Spinal cord (tissue), 10 donors: Measurements from ENCODE around the gene ABHD13. TPM values are rescaled to one million over a fixed set of nuclear protein-coding genes. Genes with fewer than 3 reads are reported as not detected.

Experiments used
- DNase-seq, 6 donors: peaks; one replicate each; pipeline versions ENCODE4 v3.0.0 to v3.0.0-alpha.2; 2013 to 2015; ENCODE audit warnings: low spot score in 6 of 6, low read depth in 4 of 6
- H3K27ac ChIP-seq: one replicate; pipeline ENCODE4 v1.5.1; 2013; ENCODE audit warnings: low read depth, low read length, control low read depth
- H3K27me3 ChIP-seq: one replicate; pipeline ENCODE4 v1.6.1; 2013; ENCODE audit warnings: low read length; ENCODE audit not compliant: control insufficient read depth, insufficient read depth
- H3K36me3 ChIP-seq: one replicate; pipeline ENCODE4 v1.6.1; 2013; ENCODE audit warnings: low read length; ENCODE audit not compliant: control insufficient read depth, insufficient read depth
- H3K4me1 ChIP-seq: one replicate; pipeline ENCODE4 v1.6.1; 2013; ENCODE audit warnings: low read length; ENCODE audit not compliant: control insufficient read depth, insufficient read depth
- H3K4me3 ChIP-seq: one replicate; pipeline ENCODE4 v1.5.1; 2013; ENCODE audit warnings: low read depth, low read length, control low read depth
- H3K9me3 ChIP-seq: one replicate; pipeline ENCODE4 v1.6.1; 2013; ENCODE audit warnings: low read length; ENCODE audit not compliant: control insufficient read depth, insufficient read depth
- whole genome bisulfite sequencing: methylation state at CpG from one replicate; pipeline ENCODE4 v1.1.5; 2013; ENCODE audit warnings: missing lambda C conversion rate; ENCODE audit not compliant: insufficient coverage; 5-methylcytosine and 5-hydroxymethylcytosine counted together
- polyA plus RNA-seq, 2 donors: library from polyadenylated mRNA; unstranded; fragments of 120-200 nt; gene quantifications; one replicate each; pipeline ENCODE4 v1.2.1, GENCODE V29; 2013; ENCODE audit not compliant: insufficient read length in 2 of 2
- total RNA-seq, 2 donors: library from RNA; depleted of rRNA in 1 of 2; stranded (reverse); fragments of 120-200 nt in 1 of 2; fragments of >200 nt in 1 of 2; gene quantifications; one replicate each; pipeline versions ENCODE4 v1.2.3 to v1.2.4, GENCODE V29; 2013 to 2014
- donor health status: healthy.

The ABHD13 gene
- total and polyA plus RNA-seq, 4 donors = 8.2 to 15.0 (median 10.0) TPM

DNA sequence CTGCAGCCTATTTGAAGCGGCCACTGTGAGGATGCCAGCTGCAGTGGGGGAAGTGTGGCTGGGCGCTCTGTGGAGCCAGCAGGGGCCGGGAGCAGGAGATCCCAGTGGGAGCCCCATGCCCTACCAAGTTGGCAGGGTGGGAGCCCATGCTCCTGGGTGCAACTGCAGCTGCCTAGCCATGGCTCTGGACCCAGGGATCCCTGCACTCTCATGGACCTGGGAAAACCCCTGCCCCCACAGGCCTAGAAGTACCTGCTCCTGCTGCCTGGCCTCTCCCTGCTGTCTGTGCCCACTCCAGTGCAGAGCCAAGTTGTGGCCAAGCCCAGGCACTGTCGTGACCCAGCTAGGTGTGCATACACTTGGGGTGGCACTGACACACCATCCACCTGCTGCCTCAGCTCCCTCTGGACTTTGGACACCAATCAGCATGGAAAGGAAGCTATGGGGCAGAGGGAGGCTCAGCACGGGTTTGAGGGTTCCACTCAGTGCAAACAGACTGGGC is 23.7 kb upstream of the ABHD13 start:
- Histone ChIP-seq H3K27ac (no peak overlapping the region), H3K36me3 (no peaks in the 10 kb centered on the region), H3K27me3 (no peaks in the 10 kb centered on the region), H3K4me1 (no peaks in the 10 kb centered on the region), H3K9me3 (no peaks in the 10 kb centered on the region), H3K4me3 (no peak overlapping the region)
- no peak for DNase-seq
- 77% methylated on average over 5 of the region's 5 CpGs for WGBS

DNA sequence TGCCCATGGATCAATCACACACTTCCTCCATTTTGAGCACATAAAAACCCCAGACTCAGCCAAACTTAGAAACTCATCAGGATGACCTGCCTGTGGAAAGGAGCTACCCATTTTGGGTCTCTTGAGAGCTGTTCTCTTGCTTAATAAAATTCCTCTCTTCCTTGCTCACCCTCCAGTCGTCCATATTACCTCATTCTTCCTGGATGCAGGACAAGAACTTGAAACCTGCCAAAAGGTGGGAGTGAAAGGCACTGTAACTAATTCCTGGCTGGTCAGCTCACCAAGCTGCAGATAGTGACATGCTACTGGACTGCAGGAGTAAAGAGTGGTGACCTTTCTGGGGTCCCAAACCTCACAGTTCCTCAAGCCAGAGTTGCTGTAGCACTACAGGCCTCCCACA is 23.0 kb upstream of the ABHD13 start:
- Histone ChIP-seq H3K4me3 (no peak overlapping the region), H3K27me3 (no peaks in the 10 kb centered on the region), H3K9me3 (no peaks in the 10 kb centered on the region), H3K4me1 (no peaks in the 10 kb centered on the region), H3K36me3 (no peaks in the 10 kb centered on the region), H3K27ac (no peak overlapping the region)
- DNase-seq = no peak
- WGBS = no CpG with 5 or more reads among the region's 1 CpG

DNA sequence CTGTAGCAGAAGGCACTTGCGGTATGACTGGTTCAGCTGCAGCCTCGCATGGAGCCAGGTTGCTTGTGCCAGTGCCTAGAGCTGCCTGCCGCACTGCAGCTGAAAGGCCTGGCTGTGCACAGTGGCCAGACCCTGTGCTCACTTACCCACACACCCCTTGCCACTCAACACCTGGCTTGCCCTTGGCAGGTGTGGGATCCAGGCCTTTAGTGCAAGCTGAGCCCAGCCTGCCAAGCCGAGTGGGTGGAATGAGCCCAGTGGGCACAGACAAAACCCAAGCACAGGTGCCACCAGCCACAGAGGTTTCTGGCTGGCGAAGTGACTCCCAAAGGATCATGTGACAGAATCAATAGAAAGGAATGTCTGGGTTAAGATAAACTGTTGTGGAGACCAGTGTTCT is 22.3 kb upstream of the ABHD13 start:
- H3K4me1 ChIP-seq = no peaks in the 10 kb centered on the region
- no peaks in the 10 kb centered on the region for H3K27me3 ChIP-seq
- DNase-seq = no peak
- no peaks in the 10 kb centered on the region for H3K9me3 ChIP-seq
- H3K36me3 ChIP-seq = no peaks in the 10 kb centered on the region
- 91% methylated on average over 5 of the region's 5 CpGs for WGBS
- H3K27ac ChIP-seq = no peak overlapping the region
- H3K4me3 ChIP-seq = no peak overlapping the region

DNA sequence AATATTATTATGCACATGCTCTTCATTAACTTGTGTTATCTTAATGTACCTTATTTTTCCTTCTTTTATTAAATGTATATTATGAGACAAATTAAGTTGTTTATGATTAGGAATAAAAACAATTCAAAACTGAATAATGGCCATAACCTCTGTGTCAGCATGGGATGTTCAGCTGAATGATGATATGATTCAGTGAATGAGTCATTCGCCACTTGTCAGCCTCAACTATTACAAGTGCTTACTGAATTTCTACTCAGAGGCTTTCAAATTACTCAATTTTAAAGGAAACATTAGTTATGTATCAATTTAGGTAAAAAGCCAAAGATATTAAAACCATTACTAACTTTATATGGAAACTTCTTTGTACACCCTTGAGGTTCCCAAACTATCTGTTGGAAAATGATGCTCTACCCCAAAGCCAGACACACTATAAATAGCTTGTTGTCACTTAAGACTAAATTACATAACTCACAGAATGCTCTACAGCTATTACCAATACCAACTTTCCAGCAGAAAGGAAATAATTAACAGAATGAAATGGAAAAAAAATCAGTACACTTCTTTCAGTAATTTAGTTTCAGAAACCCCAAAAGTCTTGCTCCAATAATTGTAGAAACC is 17.3 kb upstream of the ABHD13 start:
- Histone ChIP-seq H3K27me3 (no peaks in the 10 kb centered on the region), H3K4me1 (no peaks in the 10 kb centered on the region), H3K27ac (no peak overlapping the region), H3K4me3 (no peak overlapping the region), H3K9me3 (no peaks in the 10 kb centered on the region), H3K36me3 (no peaks in the 10 kb centered on the region)
- no peak for DNase-seq
- no CpG with 5 or more reads among the region's 1 CpG for WGBS

DNA sequence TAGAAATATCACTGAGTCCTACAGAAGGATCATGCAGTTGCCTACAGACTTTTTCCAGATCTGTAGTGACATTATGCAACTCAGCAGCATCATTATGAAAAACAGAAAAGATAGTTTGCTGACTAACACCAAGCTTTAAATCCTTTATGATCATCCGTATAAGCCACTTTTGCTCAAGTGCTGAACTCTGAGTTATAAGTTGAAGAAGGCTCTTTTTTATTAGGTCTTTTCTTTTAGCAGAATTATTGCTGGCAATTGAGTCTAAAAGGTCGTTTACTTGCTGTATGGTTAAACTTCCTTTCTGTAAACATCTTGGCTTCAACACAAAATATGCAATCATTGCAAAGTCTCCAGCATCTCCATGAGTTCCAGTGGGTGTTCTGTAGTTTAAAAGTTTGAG is 7.6 kb upstream of the ABHD13 start:
- DNase-seq = no peak
- peaks cover 1% of the 10 kb centered on the region for H3K4me1 ChIP-seq
- H3K36me3 ChIP-seq = no peaks in the 10 kb centered on the region
- H3K4me3 ChIP-seq = no peak overlapping the region
- H3K27me3 ChIP-seq = no peaks in the 10 kb centered on the region
- no peak overlapping the region for H3K27ac ChIP-seq
- no peaks in the 10 kb centered on the region for H3K9me3 ChIP-seq
- no CpG with 5 or more reads among the region's 2 CpGs for WGBS

- DNase-seq = no peak
- Histone ChIP-seq H3K36me3 (no peaks in the 10 kb centered on the region), H3K27me3 (no peaks in the 10 kb centered on the region), H3K27ac (no peak overlapping the region), H3K9me3 (no peaks in the 10 kb centered on the region), H3K4me3 (no peak overlapping the region), H3K4me1 (peaks cover 10% of the 10 kb centered on the region)
- WGBS = no CpG with 5 or more reads among the region's 4 CpGs
Observed at GRCh38 chr13:108212886-108213285, 5.3 kb upstream of the ABHD13 start.

DNA sequence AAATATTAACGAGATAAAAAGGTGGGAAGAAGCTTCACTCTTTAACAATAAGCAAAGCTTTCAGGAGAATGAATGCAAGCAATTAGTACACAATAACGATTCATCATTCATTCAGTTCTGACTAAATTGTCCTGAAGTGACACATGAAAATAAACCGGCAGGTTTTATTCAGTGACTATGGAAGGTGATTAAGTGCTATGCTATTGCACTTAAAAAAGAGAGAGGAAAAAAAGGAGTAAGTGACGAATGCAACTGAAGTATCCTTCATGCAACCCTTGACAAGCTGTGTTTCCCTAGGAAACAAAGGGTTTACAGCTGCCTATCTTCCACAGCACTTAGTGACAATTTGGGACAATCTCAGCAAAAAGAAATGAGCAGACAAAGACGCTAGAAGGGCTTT is 4.2 kb upstream of the ABHD13 start:
- Histone ChIP-seq H3K9me3 (no peaks in the 10 kb centered on the region), H3K27ac (no peak overlapping the region), H3K27me3 (no peaks in the 10 kb centered on the region), H3K36me3 (no peaks in the 10 kb centered on the region), H3K4me3 (peak overlapping the region; percentile 64), H3K4me1 (peaks cover 10% of the 10 kb centered on the region)
- no CpG with 5 or more reads among the region's 5 CpGs for WGBS
- no peak for DNase-seq

DNA sequence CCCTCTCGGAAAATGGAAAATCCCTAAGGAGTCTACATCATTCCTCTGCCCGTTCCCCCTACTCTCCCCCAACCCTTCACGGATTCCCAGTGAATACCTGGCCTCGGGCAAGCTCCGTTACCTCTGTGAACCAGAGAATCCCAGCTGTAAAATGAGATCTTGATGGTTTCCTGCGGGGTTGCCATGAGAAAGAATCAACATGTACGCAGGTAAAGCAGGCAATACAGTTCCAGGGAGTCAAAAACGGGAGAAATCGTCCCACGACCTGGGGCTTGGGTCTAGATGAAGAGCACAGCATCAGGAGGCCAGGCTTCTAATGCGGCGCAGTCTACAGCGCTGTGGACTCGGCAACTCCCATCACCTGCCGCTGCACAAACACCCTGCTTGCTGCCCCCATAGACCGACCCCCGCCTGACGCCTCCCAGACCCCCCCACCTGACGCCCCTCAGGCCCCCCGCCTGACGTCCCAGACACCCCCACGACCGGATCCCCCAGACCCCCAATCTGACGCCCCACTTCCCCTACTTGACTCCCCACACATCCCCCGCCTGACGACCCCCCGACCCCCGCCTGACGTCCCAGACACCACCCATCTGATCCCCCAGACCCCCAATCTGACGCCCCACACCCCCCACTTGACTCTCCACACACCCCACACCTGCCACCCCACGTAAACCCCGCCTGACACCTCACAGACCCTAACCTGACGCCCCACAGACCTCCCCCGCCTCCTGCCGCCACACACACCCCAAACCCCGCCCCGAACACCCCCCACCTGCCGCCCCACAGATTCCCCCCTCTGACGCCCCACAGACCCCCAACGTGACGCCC is 3.5 kb upstream of the ABHD13 start:
- 2% methylated on average over 14 of the region's 41 CpGs for WGBS
- Histone ChIP-seq H3K4me1 (peaks cover 10% of the 10 kb centered on the region), H3K27me3 (no peaks in the 10 kb centered on the region), H3K27ac (no peak overlapping the region), H3K4me3 (peak overlapping the region; percentile 64), H3K9me3 (no peaks in the 10 kb centered on the region), H3K36me3 (no peaks in the 10 kb centered on the region)
- peak in 2 of 6 donors; percentile 41 to 72 for DNase-seq

DNA sequence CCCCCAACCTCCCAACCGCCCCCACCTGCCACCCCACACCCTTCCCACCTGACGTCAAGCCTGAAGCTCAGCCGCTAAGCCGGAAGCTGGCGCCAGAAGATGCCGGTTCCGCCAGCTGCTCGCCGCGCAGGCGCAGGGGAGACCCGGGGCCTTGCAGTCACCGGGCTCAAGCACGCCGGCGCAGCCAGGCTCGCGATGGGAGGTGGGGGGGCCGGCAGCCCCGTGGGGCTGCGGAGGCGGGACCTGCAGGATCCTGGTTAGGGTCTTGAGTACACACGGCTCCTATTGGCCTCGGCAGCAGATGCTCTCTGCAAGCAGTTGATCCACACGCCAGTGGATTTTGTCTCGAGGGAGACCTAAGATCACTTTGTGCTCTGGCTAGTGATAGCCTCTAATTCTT is 2.8 kb upstream of the ABHD13 start, which contains the start of gene LIG4:
Gene LIG4 (minus strand): TSS at position 101 of the 400 bp plus-strand sequence. CDS start 4,268 bp downstream, outside the sequence.
- Histone ChIP-seq H3K36me3 (no peaks in the 10 kb centered on the region), H3K4me3 (peak within 1 kb of the TSS; percentile 64), H3K9me3 (no peaks in the 10 kb centered on the region), H3K27me3 (no peaks in the 10 kb centered on the region), H3K27ac (peak within 1 kb of the TSS; percentile 84), H3K4me1 (peaks cover 10% of the 10 kb centered on the region)
- WGBS = under 1% methylated on average over 25 of the region's 26 CpGs
- DNase-seq = peak; percentile 76 to 98 (median 88)
